HG03432 (cell line): ENCODE data around the gene PREPL.

Experiments
- ATAC-seq: cut with Tn5 transposase; IDR thresholded peaks from one replicate; pipeline ENCODE4 v1.9.1; 2021; ENCODE audit warnings: mild to moderate bottlenecking, moderate library complexity; ENCODE audit not compliant: unreplicated experiment

The PREPL gene

DNA sequence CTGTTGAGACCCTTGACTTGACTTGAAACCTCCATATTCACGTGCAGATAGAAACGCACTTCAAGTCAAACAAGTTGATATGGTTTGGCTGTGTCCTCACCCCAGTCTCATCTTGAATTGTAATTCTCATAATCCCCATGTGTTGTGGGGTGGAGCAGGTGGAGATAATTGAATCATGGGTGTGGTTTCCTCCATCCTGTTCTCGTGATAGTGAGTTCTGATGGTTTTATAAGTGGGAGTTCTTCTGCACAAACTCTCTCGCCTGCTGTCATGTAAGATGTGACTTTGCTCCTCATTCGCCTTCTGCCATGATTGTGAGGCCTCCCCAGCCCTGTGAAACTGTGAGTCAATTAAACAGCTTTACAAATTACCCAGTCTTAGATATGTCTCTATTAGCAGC lies 64.6 kb downstream of the PREPL start:
- ATAC-seq = no peak

GRCh38 chr2:44295633-44296359 lies 65.5 kb downstream of the PREPL start:
- no peak for ATAC-seq

DNA sequence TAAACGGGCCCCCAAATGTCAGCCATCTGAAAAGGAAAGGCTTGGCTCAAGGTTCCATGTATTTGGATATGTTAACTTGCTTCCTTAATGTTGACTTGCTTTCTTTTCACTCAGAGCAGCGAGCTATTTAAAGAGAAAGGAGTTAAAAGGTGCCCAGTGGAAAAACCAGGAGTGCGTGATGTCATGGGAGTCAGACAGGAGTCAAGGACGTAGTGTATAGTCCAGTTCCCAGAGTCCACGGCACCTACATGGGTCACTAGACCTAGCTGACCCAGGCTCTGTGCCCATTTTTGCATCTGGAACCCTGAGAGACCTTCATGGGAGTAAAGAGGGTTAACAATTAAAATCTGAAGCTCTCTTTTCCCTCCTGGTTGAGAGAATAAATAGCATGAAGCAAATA lies 66.2 kb downstream of the PREPL start:
- no peak for ATAC-seq

GRCh38 chr2:44291281-44292248 lies 69.7 kb downstream of the PREPL start:
- no peak for ATAC-seq

- ATAC-seq = no peak
Observed at GRCh38 chr2:44290261-44290660, 71.0 kb downstream of the PREPL start.

DNA sequence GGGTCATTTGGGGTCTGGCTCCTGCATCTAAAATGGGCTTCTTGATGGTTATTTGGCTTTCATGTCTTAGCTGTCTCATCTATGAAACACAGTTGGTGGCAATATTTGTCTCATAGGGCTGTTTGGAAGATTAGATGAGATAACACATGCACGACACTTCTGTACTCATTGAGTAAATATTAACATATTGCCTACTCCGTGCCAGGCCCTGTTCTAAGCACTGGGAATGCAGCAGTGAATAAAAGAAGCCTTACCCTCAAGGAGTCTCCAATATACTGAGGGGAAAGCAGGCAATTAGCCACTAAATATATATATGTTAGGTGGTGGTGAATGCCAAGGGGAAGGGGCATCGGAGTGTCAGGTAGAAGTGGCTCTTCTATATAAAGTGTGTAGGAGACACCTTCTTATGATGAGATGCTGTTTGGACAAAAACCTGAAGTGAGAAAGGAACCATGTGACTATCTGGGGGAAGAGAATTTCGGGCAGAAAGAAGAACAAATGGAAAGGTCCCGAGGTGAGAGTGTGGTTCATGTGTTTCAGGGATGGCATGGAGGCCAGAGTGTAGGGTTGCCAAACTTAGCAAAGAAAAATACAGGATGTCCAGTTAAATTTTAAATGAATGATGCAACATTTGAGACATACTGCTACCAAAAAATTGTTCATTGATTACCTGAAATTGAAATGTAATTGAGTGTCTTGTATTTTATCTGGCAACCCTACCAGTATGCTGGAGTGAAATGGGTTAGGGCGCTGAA lies 74.2 kb downstream of the PREPL start:
- no peak for ATAC-seq

DNA sequence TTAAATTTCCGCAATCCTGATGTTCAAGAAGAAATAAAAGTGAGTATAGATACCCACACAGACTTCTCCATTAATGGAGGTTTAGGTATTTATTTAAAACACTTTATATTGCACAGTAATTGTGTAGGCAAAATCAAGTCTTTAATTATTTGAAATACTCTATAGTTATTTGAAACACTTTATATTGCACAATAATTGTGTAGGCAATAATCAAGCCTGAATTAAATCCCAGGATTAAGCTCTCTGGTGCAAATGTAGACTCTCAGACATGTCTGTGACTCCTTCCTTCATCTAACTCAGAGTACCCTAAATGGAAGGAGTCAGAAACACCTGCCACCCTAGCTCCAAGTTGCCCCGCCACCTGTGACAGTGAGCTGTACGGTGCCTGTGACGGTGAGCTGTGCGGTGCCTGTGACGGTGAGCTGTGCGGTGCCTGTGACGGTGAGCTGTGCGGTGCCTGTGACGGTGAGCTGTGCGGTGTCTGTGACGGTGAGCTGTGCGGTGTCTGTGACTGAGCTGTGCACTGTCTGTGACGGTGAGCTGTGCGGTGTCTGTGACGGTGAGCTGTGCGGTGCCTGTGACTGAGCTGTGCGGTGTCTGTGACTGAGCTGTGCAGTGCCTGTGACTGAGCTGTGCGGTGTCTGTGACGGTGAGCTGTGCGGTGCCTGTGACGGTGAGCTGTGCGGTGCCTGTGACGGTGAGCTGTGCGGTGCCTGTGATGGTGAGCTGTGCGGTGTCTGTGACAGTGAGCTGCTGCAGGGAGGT lies 75.0 kb downstream of the PREPL start:
- ATAC-seq = no peak

GRCh38 chr2:44285174-44285573 lies 76.1 kb downstream of the PREPL start:
- ATAC-seq = no peak

GRCh38 chr2:44283116-44283666 lies 78.1 kb downstream of the PREPL start:
- no peak for ATAC-seq

DNA sequence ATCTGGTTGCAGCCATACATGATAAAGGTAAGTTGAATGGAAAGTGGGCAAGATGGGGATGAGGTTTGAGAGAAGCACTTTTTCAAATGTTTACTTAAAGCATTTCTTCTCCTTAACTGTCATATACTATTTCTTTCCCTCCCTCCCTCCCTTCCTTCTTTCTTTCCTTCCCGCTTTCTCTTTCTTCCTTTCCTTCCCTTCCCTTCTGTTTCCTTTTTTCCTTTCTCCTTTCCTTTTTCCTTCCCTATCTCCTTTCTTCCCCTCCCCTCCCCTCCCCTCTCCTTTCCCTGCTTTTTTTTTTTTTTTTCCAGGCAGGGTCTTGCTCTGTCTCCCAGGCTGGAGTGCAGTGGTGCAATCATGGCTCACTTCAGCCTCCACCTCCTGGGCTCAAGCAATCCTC lies 80.4 kb downstream of the PREPL start:
- no peak for ATAC-seq

- no peak for ATAC-seq
Observed at GRCh38 chr2:44277541-44277940, 83.8 kb downstream of the PREPL start.

- ATAC-seq = no peak
Observed at GRCh38 chr2:44275927-44276303, 85.4 kb downstream of the PREPL start.

DNA sequence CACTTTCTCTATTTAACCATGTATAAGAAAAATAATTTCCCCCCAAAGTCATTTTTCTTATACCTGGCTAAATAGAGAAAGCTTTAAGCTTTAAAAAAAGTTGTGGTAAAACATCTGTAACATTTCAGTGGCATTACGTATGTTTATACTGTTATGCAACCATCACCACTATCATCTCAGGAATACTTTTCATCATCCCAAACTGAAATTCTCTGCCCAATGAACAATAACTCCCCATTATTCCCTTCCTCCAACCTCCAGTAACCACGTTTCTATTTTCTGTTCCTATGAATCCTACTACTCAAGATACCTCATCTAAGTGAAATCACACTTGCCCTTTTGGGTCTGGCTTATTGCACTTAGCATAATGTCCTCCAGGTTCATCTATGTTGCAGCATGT lies 87.7 kb downstream of the PREPL start:
- no peak for ATAC-seq

DNA sequence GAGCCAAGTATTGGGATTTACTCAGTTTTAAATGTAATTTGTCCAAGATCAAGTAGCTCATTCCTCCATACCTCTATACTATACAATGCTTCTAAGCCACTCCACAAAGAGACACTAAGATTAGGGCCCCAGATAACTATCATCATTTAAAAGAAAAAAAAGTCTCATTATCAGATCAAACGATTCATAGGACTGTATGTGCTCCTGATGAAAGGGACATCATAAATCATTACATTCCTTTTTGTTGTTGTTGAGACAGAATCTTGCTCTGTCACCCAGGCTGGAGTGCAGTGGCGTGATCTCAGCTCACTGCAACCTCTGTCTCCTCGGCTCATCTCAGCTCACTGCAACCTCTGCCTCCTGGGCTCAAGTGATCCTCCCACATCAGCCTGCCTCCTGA lies 88.2 kb downstream of the PREPL start:
- no peak for ATAC-seq

- no peak for ATAC-seq
Observed at GRCh38 chr2:44271296-44271695, 90.0 kb downstream of the PREPL start.

DNA sequence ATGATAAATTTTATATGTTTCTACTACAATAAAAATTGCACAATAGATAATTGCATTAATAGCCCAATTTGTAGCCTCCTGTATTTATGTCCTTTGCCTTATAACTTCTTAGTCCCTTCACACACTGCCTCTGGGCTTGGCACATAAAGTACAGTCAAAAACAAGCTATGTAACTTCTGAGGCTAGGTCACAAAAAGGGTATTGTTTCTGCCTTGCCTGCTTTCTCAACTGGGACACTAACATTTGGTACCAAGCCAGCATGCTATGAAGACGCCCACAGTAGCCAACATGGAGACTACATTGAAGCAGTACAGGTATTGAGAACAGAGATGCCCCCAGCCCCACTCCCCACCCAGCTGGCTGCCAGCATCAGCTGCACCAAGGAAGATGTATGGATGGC lies 91.5 kb downstream of the PREPL start:
- ATAC-seq = no peak

DNA sequence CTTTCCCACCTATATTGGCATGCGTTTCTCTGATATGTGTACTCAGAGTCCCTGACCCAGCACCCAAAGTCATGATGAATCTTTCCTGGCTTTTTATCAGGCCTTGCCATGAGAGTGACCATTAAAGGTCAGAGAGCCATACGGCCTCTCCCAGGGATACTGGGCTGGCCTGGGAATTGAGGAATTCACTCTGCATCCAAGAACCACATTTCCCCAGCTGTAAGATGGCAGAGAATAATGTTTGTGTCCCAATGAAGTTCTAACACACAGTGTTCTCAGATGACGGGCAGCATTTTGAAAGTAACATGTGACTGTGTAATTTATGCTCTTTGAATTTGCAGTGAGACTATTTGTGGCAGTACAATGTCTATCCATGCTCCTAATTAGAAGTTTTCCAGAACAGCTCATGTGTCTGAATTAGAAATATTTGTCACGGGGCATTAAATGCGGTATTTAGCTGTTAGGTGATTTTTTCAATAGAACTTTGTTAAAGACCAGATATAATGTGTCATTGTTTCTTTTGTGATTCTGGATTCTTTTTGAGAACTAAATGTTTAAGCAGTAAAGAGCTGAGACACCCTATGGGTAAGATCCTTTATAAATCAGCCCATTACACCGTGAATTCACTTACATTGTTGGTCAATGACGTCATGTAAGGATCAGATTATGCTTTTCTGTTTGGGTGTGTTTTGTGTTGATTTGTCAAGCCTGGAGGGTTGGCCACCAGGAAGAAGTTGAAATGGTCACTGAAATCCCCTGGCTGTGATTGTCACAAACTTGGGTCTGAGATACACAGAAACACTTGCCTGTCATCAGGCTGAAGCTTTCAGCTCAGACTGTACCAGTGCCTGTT lies 93.3 kb downstream of the PREPL start:
- no peak for ATAC-seq
